GM12865 (cell line): ENCODE data around the gene MTX2.
"Not testable (repeated sequence)": the region's sequence is repeated elsewhere in the genome, so short reads cannot be mapped to it uniquely, and the experiment has no call there.

Experiments
- DNase-seq: peaks from one replicate; pipeline ENCODE4 v3.0.0; 2010; ENCODE audit warnings: low read depth
- H3K4me3 ChIP-seq: 2 replicates; pipeline ENCODE4 v1.5.1; 2011; ENCODE audit warnings: mild to moderate bottlenecking, low read depth, low read length, control low read depth
- CTCF ChIP-seq: IDR thresholded peaks from 2 replicates; pipeline ENCODE4 v1.5.1; 2011; ENCODE audit warnings: low read length, control low read depth, low read depth, inconsistent platforms; ENCODE audit not compliant: insufficient read depth; ENCODE audit errors: missing control alignments

Gene MTX2

GRCh38 chr2:176368349-176368748 lies 99.1 kb downstream of the MTX2 start:
- TF ChIP-seq CTCF: no peak
- no peak overlapping the region for H3K4me3 ChIP-seq
- no peak for DNase-seq

- no peak overlapping the region for H3K4me3 ChIP-seq
- TF ChIP-seq CTCF: no peak
- no peak for DNase-seq
Observed at GRCh38 chr2:176370467-176371171, 101.4 kb downstream of the MTX2 start.

GRCh38 chr2:176373155-176373554 lies 103.9 kb downstream of the MTX2 start:
- H3K4me3 ChIP-seq, DNase-seq: not testable (repeated sequence)

GRCh38 chr2:176378323-176378722 lies 109.1 kb downstream of the MTX2 start:
- DNase-seq: no peak
- H3K4me3 ChIP-seq: no peak overlapping the region
- no peak for TF ChIP-seq CTCF

GRCh38 chr2:176380341-176380740 lies 111.1 kb downstream of the MTX2 start:
- H3K4me3 ChIP-seq: no peak overlapping the region
- no peak for DNase-seq
- no peak for TF ChIP-seq CTCF

- no peak for DNase-seq
- TF ChIP-seq CTCF: no peak
- H3K4me3 ChIP-seq: no peak overlapping the region
Observed at GRCh38 chr2:176383100-176383499, 113.9 kb downstream of the MTX2 start.

GRCh38 chr2:176383836-176384442 lies 114.7 kb downstream of the MTX2 start:
- no peak for TF ChIP-seq CTCF
- H3K4me3 ChIP-seq: no peak overlapping the region
- no peak for DNase-seq
